Measurements from ENCODE around the gene DBP.

DBP gene

DNA sequence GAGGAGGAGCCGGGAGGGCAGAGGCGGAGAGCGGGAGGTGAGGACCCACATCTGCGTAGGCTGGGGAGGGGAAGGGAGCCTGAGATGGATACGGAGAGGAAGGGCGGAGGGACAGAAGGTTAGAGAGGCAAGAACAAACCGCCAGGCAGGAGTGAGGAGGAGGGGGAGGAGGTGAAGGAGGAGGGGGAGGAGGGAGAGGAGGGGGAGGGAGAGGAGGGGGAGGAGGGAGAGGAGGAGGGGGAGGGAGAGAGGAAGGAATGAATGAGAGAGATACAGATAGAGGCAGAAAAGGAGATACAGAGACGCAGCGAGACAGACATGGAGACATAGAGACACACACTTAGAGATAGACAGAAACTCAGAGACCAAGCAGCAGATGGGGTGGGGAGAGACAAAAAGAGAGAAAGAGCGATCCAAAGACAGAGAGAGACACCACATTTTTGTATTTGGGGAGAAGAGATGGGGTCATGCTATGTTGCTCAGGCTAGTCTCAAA lies 9.6 kb upstream of the DBP start:
- DNase-seq (ENCODE audit: low read depth in 2 of 2): no peak
- TF ChIP-seq, protein P1, sequence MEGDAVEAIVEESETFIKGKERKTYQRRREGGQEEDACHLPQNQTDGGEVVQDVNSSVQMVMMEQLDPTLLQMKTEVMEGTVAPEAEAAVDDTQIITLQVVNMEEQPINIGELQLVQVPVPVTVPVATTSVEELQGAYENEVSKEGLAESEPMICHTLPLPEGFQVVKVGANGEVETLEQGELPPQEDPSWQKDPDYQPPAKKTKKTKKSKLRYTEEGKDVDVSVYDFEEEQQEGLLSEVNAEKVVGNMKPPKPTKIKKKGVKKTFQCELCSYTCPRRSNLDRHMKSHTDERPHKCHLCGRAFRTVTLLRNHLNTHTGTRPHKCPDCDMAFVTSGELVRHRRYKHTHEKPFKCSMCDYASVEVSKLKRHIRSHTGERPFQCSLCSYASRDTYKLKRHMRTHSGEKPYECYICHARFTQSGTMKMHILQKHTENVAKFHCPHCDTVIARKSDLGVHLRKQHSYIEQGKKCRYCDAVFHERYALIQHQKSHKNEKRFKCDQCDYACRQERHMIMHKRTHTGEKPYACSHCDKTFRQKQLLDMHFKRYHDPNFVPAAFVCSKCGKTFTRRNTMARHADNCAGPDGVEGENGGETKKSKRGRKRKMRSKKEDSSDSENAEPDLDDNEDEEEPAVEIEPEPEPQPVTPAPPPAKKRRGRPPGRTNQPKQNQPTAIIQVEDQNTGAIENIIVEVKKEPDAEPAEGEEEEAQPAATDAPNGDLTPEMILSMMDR (IDR thresholded peaks at IDR 0.05; ENCODE audit: low read depth, low read length): no peak
- H3K4me3 ChIP-seq (replicated peaks in 1 of 2; ENCODE audit: low read depth in 2 of 2, low read length in 2 of 2): peak overlapping the region; percentile 48 to 50

DNA sequence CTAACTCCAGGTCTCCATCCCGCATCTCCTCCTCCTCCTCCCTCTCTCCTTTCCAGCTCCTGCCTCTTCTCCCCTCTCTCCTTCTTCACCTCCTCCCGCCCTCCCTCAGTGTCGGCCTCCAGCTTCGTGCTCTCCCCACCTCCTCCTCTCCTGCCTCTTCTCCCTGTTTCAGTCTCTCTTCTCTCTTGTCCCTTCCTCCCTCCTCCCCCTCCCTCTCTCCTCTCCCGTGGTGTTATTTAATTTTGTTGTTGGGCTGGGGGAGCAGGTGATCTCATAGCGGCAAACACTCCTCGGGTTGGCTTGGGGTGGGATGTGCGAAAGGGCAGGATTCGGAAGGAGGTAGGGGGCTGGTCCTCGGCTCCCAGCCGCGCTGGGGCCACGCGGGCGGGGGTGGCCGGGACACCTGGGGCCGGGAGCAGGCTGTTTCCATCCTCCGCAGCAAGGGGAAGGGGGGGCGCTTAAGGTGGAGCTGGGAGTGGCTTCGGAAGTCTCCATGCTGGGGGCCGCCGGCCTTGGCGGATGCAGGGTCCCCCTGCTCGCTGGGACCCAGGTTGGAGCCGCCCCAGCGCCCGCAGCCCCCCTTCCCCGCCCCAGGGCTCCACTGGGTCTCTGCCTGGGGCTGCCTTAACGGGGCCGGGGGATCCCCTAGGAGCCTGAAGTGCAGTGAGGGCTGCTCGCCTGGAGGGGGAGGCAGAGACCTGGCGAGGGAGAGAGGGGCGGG lies 9.0 kb upstream of the DBP start, which contains the start of gene CA11:
Gene CA11 (minus strand): TSS at position 187 of the 721 bp plus-strand sequence. CDS start 555 bp downstream, outside the sequence.
- TF ChIP-seq, protein P1 (IDR thresholded peaks at IDR 0.05; ENCODE audit: low read depth, low read length): peak; percentile 91
- peak; percentile 77 to 89 for DNase-seq (ENCODE audit: low read depth in 2 of 2)
- H3K4me3 ChIP-seq (replicated peaks in 1 of 2; ENCODE audit: low read depth in 2 of 2, low read length in 2 of 2): peak within 1 kb of the TSS; percentile 48 to 50

DNA sequence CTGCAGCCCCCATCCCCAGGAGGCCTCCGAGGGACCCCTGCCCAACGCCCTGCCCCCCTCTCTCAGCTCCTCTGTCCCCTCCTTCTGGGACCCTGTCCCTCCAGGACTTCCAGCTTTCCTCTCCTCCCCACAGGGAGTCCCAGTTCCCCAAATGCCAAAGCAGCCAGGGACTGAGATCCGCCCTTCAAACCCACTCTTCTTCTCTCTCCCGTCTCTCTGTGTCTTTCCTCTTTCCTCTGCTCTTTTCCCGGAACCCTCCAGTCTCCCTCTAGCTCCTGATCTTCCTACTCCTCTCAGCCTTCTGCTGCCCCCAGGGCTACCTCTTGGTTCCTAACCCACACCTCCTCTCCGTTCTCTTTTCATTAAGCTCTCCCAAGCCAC lies 8.4 kb upstream of the DBP start:
- DNase-seq (ENCODE audit: low read depth in 2 of 2): no peak
- peak overlapping the region; percentile 48 to 50 for H3K4me3 ChIP-seq (replicated peaks in 1 of 2; ENCODE audit: low read depth in 2 of 2, low read length in 2 of 2)
- TF ChIP-seq, protein P1 (IDR thresholded peaks at IDR 0.05; ENCODE audit: low read depth, low read length): no peak

DNA sequence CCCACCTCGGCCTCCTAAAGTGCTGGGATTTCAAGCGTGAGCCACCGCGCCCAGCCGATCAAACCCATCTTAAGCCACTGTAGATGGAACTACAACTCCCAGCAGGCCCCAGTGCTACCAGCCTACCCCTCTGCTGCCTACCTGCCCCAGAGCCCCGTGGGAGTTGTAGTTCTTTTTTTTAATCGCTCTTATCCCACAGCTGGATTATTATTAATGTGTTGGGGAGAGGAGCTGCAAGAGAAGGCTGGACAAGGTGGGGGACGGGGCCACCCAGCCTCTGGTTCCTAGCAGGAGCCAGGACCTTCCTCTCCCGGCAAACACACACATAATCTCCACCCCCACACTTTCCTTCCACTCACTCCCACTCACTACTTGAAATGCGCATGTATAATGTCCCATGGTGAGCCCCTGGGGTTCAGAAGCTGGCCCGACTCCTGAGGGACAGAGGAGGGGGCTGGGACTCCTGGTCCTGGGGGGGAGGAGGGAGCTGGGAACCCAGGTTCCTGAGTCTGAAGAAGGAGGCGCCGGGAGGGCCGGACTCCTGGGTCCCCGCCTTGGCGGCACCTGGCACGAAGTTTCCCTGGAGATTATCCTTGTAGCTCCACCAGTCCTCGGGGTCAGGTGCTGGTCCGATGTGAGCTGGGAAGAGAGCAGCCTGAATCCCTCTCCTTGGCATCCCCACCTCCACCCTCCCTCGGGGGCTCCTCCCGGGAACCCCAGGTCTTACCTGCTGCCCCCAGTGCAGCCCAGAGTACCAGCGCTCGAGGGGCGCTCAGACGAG lies 7.8 kb upstream of the DBP start:
- H3K4me3 ChIP-seq (replicated peaks in 1 of 2; ENCODE audit: low read depth in 2 of 2, low read length in 2 of 2): peak overlapping the region in 1 of 2 donors; percentile 50
- TF ChIP-seq, protein P1 (IDR thresholded peaks at IDR 0.05; ENCODE audit: low read depth, low read length): no peak
- DNase-seq (ENCODE audit: low read depth in 2 of 2): peak; percentile 78 to 86

DNA sequence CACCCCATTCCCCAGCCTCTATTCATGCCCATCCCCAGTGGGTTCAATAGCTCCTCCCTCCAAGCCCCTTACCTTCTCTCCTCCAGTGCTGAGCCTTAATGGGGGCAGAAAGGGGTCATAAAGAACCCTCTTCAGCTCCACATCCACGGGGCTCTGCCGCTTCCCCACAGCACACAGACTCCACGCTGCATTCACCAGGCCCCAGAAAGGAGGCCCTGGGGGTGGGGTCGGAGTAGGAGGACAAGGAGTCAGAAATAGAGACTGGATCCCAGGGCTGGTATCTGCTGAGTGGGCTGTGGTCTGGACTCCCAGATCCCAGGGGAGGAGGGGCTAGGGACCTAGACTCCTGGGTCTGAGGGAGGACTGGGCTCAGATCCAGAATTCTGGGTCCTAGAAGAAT lies 7.2 kb upstream of the DBP start:
- H3K4me3 ChIP-seq (replicated peaks in 1 of 2; ENCODE audit: low read depth in 2 of 2, low read length in 2 of 2): no peak overlapping the region
- TF ChIP-seq, protein P1 (IDR thresholded peaks at IDR 0.05; ENCODE audit: low read depth, low read length): no peak
- no peak for DNase-seq (ENCODE audit: low read depth in 2 of 2)

DNA sequence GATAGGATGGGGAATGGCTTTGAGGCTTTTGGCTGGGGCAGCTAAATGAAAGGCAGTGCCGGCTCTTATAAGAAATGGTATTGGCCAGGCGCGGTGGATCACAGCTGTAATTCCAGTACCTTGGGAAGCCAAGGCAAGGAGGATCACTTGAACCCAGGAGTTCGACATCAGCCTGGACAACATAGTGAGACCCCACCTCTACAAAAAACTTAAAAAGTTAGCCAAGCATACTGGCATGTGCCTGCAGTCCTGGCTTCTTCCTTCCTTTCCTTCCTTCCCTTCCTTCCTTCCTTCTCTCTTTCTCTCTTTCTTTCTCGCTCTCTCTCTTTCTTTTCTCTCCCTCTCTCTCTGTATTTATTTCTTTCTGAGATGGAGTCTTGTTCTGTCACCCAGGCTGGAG lies 5.7 kb upstream of the DBP start:
- TF ChIP-seq, protein P1 (IDR thresholded peaks at IDR 0.05; ENCODE audit: low read depth, low read length): no peak
- DNase-seq (ENCODE audit: low read depth in 2 of 2): no peak
- no peak overlapping the region for H3K4me3 ChIP-seq (replicated peaks in 1 of 2; ENCODE audit: low read depth in 2 of 2, low read length in 2 of 2)

Measured in cardiac fibroblast (primary cell).